ENCODE measurements around the gene TOMM5. TPM values are rescaled to one million over a fixed set of nuclear protein-coding genes. Genes with fewer than 3 reads are reported as not detected.

Gene TOMM5
- total RNA-seq, 5 donors from 2014 or later (not counting 1 experiment from before 2014, with no cell fraction given) = 35.6 to 44.8 (median 42.1) TPM

DNA sequence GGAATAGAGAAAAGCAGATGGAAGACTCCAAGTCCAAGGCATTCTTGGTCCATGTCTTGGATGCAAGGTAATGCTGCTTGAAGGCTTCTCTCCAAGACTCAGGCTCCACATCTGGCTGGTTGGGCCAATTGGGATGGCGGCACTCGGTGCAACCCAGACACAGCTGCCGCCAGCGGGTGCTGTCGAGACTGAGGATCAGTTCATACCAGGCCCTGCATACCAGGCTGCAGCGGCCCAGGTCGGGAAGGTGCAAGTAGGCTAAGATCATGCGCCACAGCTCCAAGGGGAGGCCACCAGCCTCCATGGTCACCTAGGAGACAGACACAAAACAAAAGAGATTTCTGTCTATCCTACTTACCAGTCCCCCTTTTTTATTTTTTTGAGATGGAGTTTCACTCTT lies 50.9 kb downstream of the TOMM5 start:
- no peak overlapping the region for H3K4me3 ChIP-seq (ENCODE audit: control insufficient read depth in 1 of 2, extremely low read depth in 1 of 2, low read length in 1 of 2)
- peaks cover 0 to 6% of the 10 kb centered on the region in 2 donors for H3K36me3 ChIP-seq (ENCODE audit: control insufficient read depth in 2 of 2, extremely low read depth in 1 of 2, insufficient read depth in 1 of 2, low read length in 1 of 2)
- 97% methylated on average over 5 of the region's 8 CpGs for WGBS (ENCODE audit: insufficient coverage)
- ATAC-seq (replicated peaks in 1 of 4) = no peak
- no peaks in the 10 kb centered on the region for H3K9me3 ChIP-seq
- Mint-ChIP-seq H3K27me3 (no peaks in the 10 kb centered on the region), H3K36me3 (peaks cover 12% of the 10 kb centered on the region), H3K27ac (no peak overlapping the region), H3K4me3 (no peak overlapping the region), H3K4me1 (no peaks in the 10 kb centered on the region), H3K9me3 (no peaks in the 10 kb centered on the region)
- H3K27me3 ChIP-seq (replicated peaks in 1 of 2; ENCODE audit: control insufficient read depth in 2 of 2, extremely low read depth in 1 of 2, insufficient read depth in 2 of 2, low read length in 1 of 2) = no peaks in the 10 kb centered on the region
- H3K4me1 ChIP-seq (ENCODE audit: control insufficient read depth in 1 of 2, extremely low read depth in 1 of 2, insufficient read depth in 2 of 2, low read length in 2 of 2) = no peaks in the 10 kb centered on the region
- no peak for DNase-seq
- CTCF ChIA-PET = no interaction called here
- POLR2A ChIA-PET = no interaction called here
- no peak overlapping the region for H3K27ac ChIP-seq (ENCODE audit: low read length)

- ATAC-seq (replicated peaks in 1 of 4) (no peak), DNase-seq (no peak)
- no peak overlapping the region for H3K27ac Mint-ChIP-seq
- Histone ChIP-seq H3K36me3 (ENCODE audit: control insufficient read depth in 2 of 2, extremely low read depth in 1 of 2, insufficient read depth in 1 of 2, low read length in 1 of 2) (peaks cover 0 to 6% of the 10 kb centered on the region in 2 donors), H3K9me3 (no peaks in the 10 kb centered on the region), H3K27me3 (replicated peaks in 1 of 2; ENCODE audit: control insufficient read depth in 2 of 2, extremely low read depth in 1 of 2, insufficient read depth in 2 of 2, low read length in 1 of 2) (no peaks in the 10 kb centered on the region), H3K4me3 (ENCODE audit: control insufficient read depth in 1 of 2, extremely low read depth in 1 of 2, low read length in 1 of 2) (no peak overlapping the region), H3K4me1 (ENCODE audit: control insufficient read depth in 1 of 2, extremely low read depth in 1 of 2, insufficient read depth in 2 of 2, low read length in 2 of 2) (no peaks in the 10 kb centered on the region), H3K27ac (ENCODE audit: low read length) (no peak overlapping the region)
- H3K27me3 Mint-ChIP-seq = no peaks in the 10 kb centered on the region
- no peak overlapping the region for H3K4me3 Mint-ChIP-seq
- peaks cover 12% of the 10 kb centered on the region for H3K36me3 Mint-ChIP-seq
- ChIA-PET POLR2A (no interaction called here), CTCF (no interaction called here)
- WGBS (ENCODE audit: insufficient coverage) = no CpG with 5 or more reads among the region's 3 CpGs
- H3K9me3 Mint-ChIP-seq = no peaks in the 10 kb centered on the region
- no peaks in the 10 kb centered on the region for H3K4me1 Mint-ChIP-seq
These were observed 51.8 kb downstream of the TOMM5 start for GRCh38 chr9:37540634-37541033.

DNA sequence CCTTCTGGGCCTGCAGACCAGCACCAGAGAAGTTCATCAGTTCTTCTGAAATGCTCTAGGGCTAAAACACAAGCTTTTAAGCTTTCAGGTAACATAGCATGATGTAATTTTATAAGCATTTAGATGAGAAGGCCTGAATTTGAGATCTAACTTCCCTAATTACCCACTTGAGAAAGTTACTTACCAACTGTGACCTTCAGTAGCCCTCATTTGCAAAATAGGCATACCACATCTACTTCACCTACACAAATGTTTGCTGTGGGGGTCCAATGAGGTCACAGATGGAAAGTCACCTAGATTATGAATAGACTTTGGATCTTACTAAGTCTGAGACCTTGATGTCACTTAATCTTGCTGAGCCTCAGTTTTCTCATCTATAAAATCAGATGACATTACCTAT lies 52.8 kb downstream of the TOMM5 start:
- H3K27ac Mint-ChIP-seq = no peak overlapping the region
- Histone ChIP-seq H3K27me3 (replicated peaks in 1 of 2; ENCODE audit: control insufficient read depth in 2 of 2, extremely low read depth in 1 of 2, insufficient read depth in 2 of 2, low read length in 1 of 2) (no peaks in the 10 kb centered on the region), H3K36me3 (ENCODE audit: control insufficient read depth in 2 of 2, extremely low read depth in 1 of 2, insufficient read depth in 1 of 2, low read length in 1 of 2) (peaks cover 0 to 6% of the 10 kb centered on the region in 2 donors), H3K27ac (ENCODE audit: low read length) (no peak overlapping the region), H3K4me3 (ENCODE audit: control insufficient read depth in 1 of 2, extremely low read depth in 1 of 2, low read length in 1 of 2) (no peak overlapping the region), H3K9me3 (no peaks in the 10 kb centered on the region), H3K4me1 (ENCODE audit: control insufficient read depth in 1 of 2, extremely low read depth in 1 of 2, insufficient read depth in 2 of 2, low read length in 2 of 2) (no peaks in the 10 kb centered on the region)
- ChIA-PET POLR2A (interaction anchor here in 1 of 2 donors (0.5 to 0.6 kb wide), 2 partner anchors 10 to 260 kb away, joined by 3 to 8 read pairs; no protein-coding TSS in a partner anchor), CTCF (no interaction called here)
- ATAC-seq (replicated peaks in 1 of 4) (no peak), DNase-seq (no peak)
- peaks cover 12% of the 10 kb centered on the region for H3K36me3 Mint-ChIP-seq
- H3K27me3 Mint-ChIP-seq = no peaks in the 10 kb centered on the region
- no peak overlapping the region for H3K4me3 Mint-ChIP-seq
- no peaks in the 10 kb centered on the region for H3K9me3 Mint-ChIP-seq
- H3K4me1 Mint-ChIP-seq = no peaks in the 10 kb centered on the region

Other genes with a start within 250 kb of the TOMM5 start
- 10 to 100 TPM; 33.3 to 63.8 (median 43.9) TPM for gene GRHPR, start 169.9 kb downstream of the TOMM5 start, total RNA-seq
- gene ZBTB5, start 127.1 kb downstream of the TOMM5 start, total RNA-seq = 10 to 100 TPM; 12.5 to 14.3 (median 13.3) TPM
- gene POLR1E, start 106.6 kb downstream of the TOMM5 start, total RNA-seq = 10 to 100 TPM; 31.5 to 37.4 (median 35.0) TPM
- gene FBXO10, start 16.2 kb downstream of the TOMM5 start, total RNA-seq = 1 to 10 TPM; 2.9 to 5.0 (median 3.8) TPM
- not detected for gene FRMPD1, start 58.4 kb upstream of the TOMM5 start, total RNA-seq
- gene TRMT10B, start 161.2 kb upstream of the TOMM5 start, total RNA-seq = 10 to 100 TPM; 17.8 to 25.6 (median 21.6) TPM
- gene EXOSC3, start 192.5 kb upstream of the TOMM5 start, total RNA-seq = 10 to 100 TPM; 40.0 to 64.2 (median 59.2) TPM
- 10 to 100 TPM; 18.4 to 20.9 (median 19.2) TPM for gene DCAF10, start 208.2 kb upstream of the TOMM5 start, total RNA-seq